ENCODE results near the gene PRSS50. TPM values are rescaled to one million over a fixed set of nuclear protein-coding genes. Genes with fewer than 3 reads are reported as not detected.

The PRSS50 gene
- total RNA-seq, 6 experiments from 2014 or later: 0.07 to 0.42 (median 0.13) TPM; not detected in 2

GRCh38 chr3:46681387-46681786, 36.3 kb downstream of the PRSS50 start:
- no peaks in the 10 kb centered on the region for H3K36me3 ChIP-seq
- DNase-seq: no peak
- no peaks in the 10 kb centered on the region for H3K4me1 ChIP-seq
- TF ChIP-seq CTCF (IDR thresholded peaks at IDR 0.05) (no peak), POLR2A (IDR thresholded peaks at IDR 0.05) (no peak)
- no peaks in the 10 kb centered on the region for H3K27me3 ChIP-seq
- no peaks in the 10 kb centered on the region for H3K9me3 ChIP-seq
- ATAC-seq: no peak
- no CpG with 5 or more reads among the region's 10 CpGs for WGBS (ENCODE audit: insufficient coverage, low coverage, low lambda C conversion rate, missing lambda C conversion rate)
- H3K4me3 ChIP-seq: no peak overlapping the region
- intact Hi-C loops (cut with DNase I): no loop called here
- no peak overlapping the region for H3K27ac ChIP-seq

GRCh38 chr3:46680298-46680826, 37.3 kb downstream of the PRSS50 start:
- TF ChIP-seq POLR2A (IDR thresholded peaks at IDR 0.05) (no peak), CTCF (IDR thresholded peaks at IDR 0.05) (no peak)
- ATAC-seq (peak in 2 of 4 donors; percentile 5 to 22), DNase-seq (no peak)
- no peaks in the 10 kb centered on the region for H3K27me3 ChIP-seq
- H3K4me3 ChIP-seq: no peak overlapping the region
- 66% methylated on average over 4 of the region's 9 CpGs for WGBS (ENCODE audit: insufficient coverage, low coverage, low lambda C conversion rate, missing lambda C conversion rate)
- intact Hi-C loops (cut with DNase I): no loop called here
- H3K27ac ChIP-seq: no peak overlapping the region
- no peaks in the 10 kb centered on the region for H3K9me3 ChIP-seq
- H3K36me3 ChIP-seq: no peaks in the 10 kb centered on the region
- peaks cover 0 to 7% (median 0%) of the 10 kb centered on the region in 4 donors for H3K4me1 ChIP-seq

- Histone ChIP-seq H3K9me3 (no peaks in the 10 kb centered on the region), H3K4me1 (peaks cover 0 to 11% (median 0%) of the 10 kb centered on the region in 4 donors), H3K4me3 (no peak overlapping the region), H3K27me3 (no peaks in the 10 kb centered on the region), H3K27ac (no peak overlapping the region), H3K36me3 (no peaks in the 10 kb centered on the region)
- intact Hi-C loops (cut with DNase I): no loop called here
- DNase-seq (no peak), ATAC-seq (no peak)
- no peak for TF ChIP-seq POLR2A (IDR thresholded peaks at IDR 0.05)
- TF ChIP-seq CTCF (IDR thresholded peaks at IDR 0.05): no peak
- 85% methylated on average over 3 of the region's 5 CpGs for WGBS (ENCODE audit: insufficient coverage, low coverage, low lambda C conversion rate, missing lambda C conversion rate)
Observed at GRCh38 chr3:46679681-46680080, 38.0 kb downstream of the PRSS50 start.

GRCh38 chr3:46678280-46678679, 39.4 kb downstream of the PRSS50 start:
- no peaks in the 10 kb centered on the region for H3K9me3 ChIP-seq
- ATAC-seq: no peak
- no peak overlapping the region for H3K27ac ChIP-seq
- TF ChIP-seq CTCF (IDR thresholded peaks at IDR 0.05) (no peak), POLR2A (IDR thresholded peaks at IDR 0.05) (no peak)
- peaks cover 0 to 11% (median 0%) of the 10 kb centered on the region in 4 donors for H3K4me1 ChIP-seq
- H3K36me3 ChIP-seq: no peaks in the 10 kb centered on the region
- H3K4me3 ChIP-seq: no peak overlapping the region
- DNase-seq: no peak
- no peaks in the 10 kb centered on the region for H3K27me3 ChIP-seq
- intact Hi-C loops (cut with DNase I): no loop called here
- no CpG with 5 or more reads among the region's 6 CpGs for WGBS (ENCODE audit: insufficient coverage, low coverage, low lambda C conversion rate, missing lambda C conversion rate)

GRCh38 chr3:46677411-46677726, 40.3 kb downstream of the PRSS50 start:
- 44% methylated on average over 1 of the region's 6 CpGs for WGBS (ENCODE audit: insufficient coverage, low coverage, low lambda C conversion rate, missing lambda C conversion rate)
- intact Hi-C loops (cut with DNase I): no loop called here
- H3K4me1 ChIP-seq: peaks cover 0 to 11% (median 0%) of the 10 kb centered on the region in 4 donors
- H3K27me3 ChIP-seq: no peaks in the 10 kb centered on the region
- no peak overlapping the region for H3K27ac ChIP-seq
- H3K4me3 ChIP-seq: no peak overlapping the region
- TF ChIP-seq POLR2A (IDR thresholded peaks at IDR 0.05) (no peak), CTCF (IDR thresholded peaks at IDR 0.05) (no peak)
- H3K36me3 ChIP-seq: no peaks in the 10 kb centered on the region
- no peaks in the 10 kb centered on the region for H3K9me3 ChIP-seq
- peak in 2 of 4 donors; percentile 15 to 16 for ATAC-seq
- DNase-seq: no peak

All from right lobe of liver (tissue), 6 donors.